GM21423 (cell line): ENCODE data around the gene TRIM50.
"Not testable (repeated sequence)": the region's sequence is repeated elsewhere in the genome, so short reads cannot be mapped to it uniquely, and the experiment has no call there.

Experiments
- ATAC-seq: cut with Tn5 transposase; IDR thresholded peaks from one replicate; pipeline ENCODE4 v1.9.1; 2021; ENCODE audit warnings: mild to moderate bottlenecking, moderate library complexity; ENCODE audit not compliant: unreplicated experiment

Gene TRIM50

GRCh38 chr7:73327922-73328321 lies at the start of gene TRIM50, which contains the start of gene FKBP6:
TRIM50 (minus strand) TSS chr7:73328082; CDS start chr7:73324787, 3,295 bp downstream.
FKBP6 (plus strand) TSS chr7:73328161; CDS start chr7:73328429, 268 bp downstream.
- not testable (repeated sequence) for ATAC-seq

GRCh38 chr7:73376671-73377412 lies 49.0 kb upstream of the TRIM50 start:
- ATAC-seq = no peak

- ATAC-seq = not testable (repeated sequence)
Observed at GRCh38 chr7:73376262-73376661, 48.4 kb upstream of the TRIM50 start.

- ATAC-seq = no peak
Observed at GRCh38 chr7:73373741-73374140, 45.9 kb upstream of the TRIM50 start.

GRCh38 chr7:73369622-73370021 lies 41.7 kb upstream of the TRIM50 start:
- no peak for ATAC-seq

- no peak for ATAC-seq
Observed at GRCh38 chr7:73369009-73369408, 41.1 kb upstream of the TRIM50 start.

- ATAC-seq = no peak
Observed at GRCh38 chr7:73366990-73367389, 39.1 kb upstream of the TRIM50 start.

GRCh38 chr7:73366127-73366526 lies 38.2 kb upstream of the TRIM50 start:
- no peak for ATAC-seq

GRCh38 chr7:73364006-73364728 lies 36.3 kb upstream of the TRIM50 start:
- no peak for ATAC-seq

- ATAC-seq = no peak
Observed at GRCh38 chr7:73363225-73364005, 35.5 kb upstream of the TRIM50 start.

- not testable (repeated sequence) for ATAC-seq
Observed at GRCh38 chr7:73360590-73360989, 32.7 kb upstream of the TRIM50 start.

- no peak for ATAC-seq
Observed at GRCh38 chr7:73359746-73360375, 32.0 kb upstream of the TRIM50 start.

GRCh38 chr7:73359306-73359705 lies 31.4 kb upstream of the TRIM50 start:
- no peak for ATAC-seq

GRCh38 chr7:73358590-73359275 lies 30.9 kb upstream of the TRIM50 start:
- no peak for ATAC-seq

GRCh38 chr7:73356159-73356558 lies 28.3 kb upstream of the TRIM50 start:
- no peak for ATAC-seq

GRCh38 chr7:73354821-73355220 lies 26.9 kb upstream of the TRIM50 start:
- ATAC-seq = no peak

- no peak for ATAC-seq
Observed at GRCh38 chr7:73354196-73354595, 26.3 kb upstream of the TRIM50 start.

GRCh38 chr7:73353243-73353642 lies 25.4 kb upstream of the TRIM50 start:
- no peak for ATAC-seq

- no peak for ATAC-seq
Observed at GRCh38 chr7:73352784-73353183, 24.9 kb upstream of the TRIM50 start.

- no peak for ATAC-seq
Observed at GRCh38 chr7:73351447-73352167, 23.7 kb upstream of the TRIM50 start.
